A673 (cell line): Measurements from ENCODE around the gene SURF1. TPM values are rescaled to one million over a fixed set of nuclear protein-coding genes. Genes with fewer than 3 reads are reported as not detected.

ENCODE experiments used
- BruUV-seq: library from RNA; stranded (reverse); fragments of 400-500 nt; replicated peaks from 2 replicates; lab custom pipeline; 2021; lab: Mats Ljungman, UMichigan
- CTCF ChIA-PET: fragments of 300-600 bp; sonication (Branson Sonifier 250); formaldehyde crosslinking; loops from one replicate; lab custom pipeline; 2022; ENCODE audit warnings: antibody characterized with exemption; lab: Charles Lee
- POLR2A ChIA-PET: fragments of 300-600 bp; sonication (Branson Sonifier 250); formaldehyde crosslinking; loops from one replicate; lab custom pipeline; 2022; ENCODE audit warnings: antibody characterized with exemption; ENCODE audit not compliant: low non-redundant PET; lab: Charles Lee
- DNase-seq: peaks from one replicate; pipeline ENCODE4 v3.0.0-alpha.2; 2015; ENCODE audit warnings: low spot score
- H3K27ac ChIP-seq: fragments of 200-600 bp; sonication (generic); 2 replicates; pipeline ENCODE4 v1.5.1; 2016; ENCODE audit warnings: mixed run types, low read depth, mild to moderate bottlenecking, mixed read lengths, antibody characterized with exemption, low read length; ENCODE audit not compliant: poor library complexity, severe bottlenecking
- H3K27me3 ChIP-seq: fragments of 200-600 bp; sonication (generic); replicated peaks from 2 replicates; pipeline ENCODE4 v1.6.1; 2017; ENCODE audit warnings: mixed run types, low read depth, mild to moderate bottlenecking, mixed read lengths, antibody characterized with exemption, low read length; ENCODE audit not compliant: insufficient read depth, poor library complexity
- H3K36me3 ChIP-seq: fragments of 200-600 bp; sonication (generic); 2 replicates; pipeline ENCODE4 v1.6.1; 2016; ENCODE audit warnings: mixed run types, mild to moderate bottlenecking, mixed read lengths, antibody characterized with exemption, low read length; ENCODE audit not compliant: insufficient read depth, poor library complexity, severe bottlenecking
- H3K4me1 ChIP-seq: fragments of 200-600 bp; sonication (generic); 2 replicates; pipeline ENCODE4 v1.6.1; 2017; ENCODE audit warnings: mixed run types, mild to moderate bottlenecking, mixed read lengths, antibody characterized with exemption, low read length; ENCODE audit not compliant: insufficient read depth, poor library complexity, severe bottlenecking
- H3K4me3 ChIP-seq: fragments of 200-600 bp; sonication (generic); 2 replicates; pipeline ENCODE4 v1.5.1; 2016; ENCODE audit warnings: low read depth, mixed run types, mild to moderate bottlenecking, mixed read lengths, low read length; ENCODE audit not compliant: poor library complexity, severe bottlenecking
- H3K9me3 ChIP-seq: fragments of 200-600 bp; sonication (generic); 2 replicates; pipeline ENCODE4 v1.6.1; 2016; ENCODE audit warnings: mixed run types, low read depth, mild to moderate bottlenecking, mixed read lengths, antibody characterized with exemption, low read length; ENCODE audit not compliant: poor library complexity, severe bottlenecking
- CTCF ChIP-seq: fragments of 300-800, 200-600 bp; sonication (generic); conservative IDR thresholded peaks from 2 replicates; pipeline ENCODE4 v1.5.1; 2017; ENCODE audit warnings: low read depth, mild to moderate bottlenecking, antibody characterized with exemption, low read length, moderate library complexity, mixed read lengths
- EZH2 ChIP-seq: fragments of 200-600 bp; sonication (generic); IDR thresholded peaks from 2 replicates; pipeline ENCODE4 v1.6.1; 2017; ENCODE audit warnings: borderline replicate concordance, low read depth, mild to moderate bottlenecking, mixed read lengths, antibody characterized with exemption, low read length; ENCODE audit not compliant: poor library complexity, severe bottlenecking
- intact Hi-C: fragments of 100-400 bp; cut with micrococcal nuclease; formaldehyde crosslinking; loops from one replicate; pipeline ENCODE4 v1.10.0; 2022; ENCODE audit not compliant: unreplicated experiment
- total RNA-seq: library from RNA; stranded (reverse); gene quantifications from 2 replicates; pipeline ENCODE4 v1.2.3, GENCODE V29; 2021

The SURF1 gene
- total RNA-seq, 1 experiment from 2014 or later, result 41.6 TPM

GRCh38 chr9:133323211-133323610, 33.1 kb downstream of the SURF1 start:
- H3K27ac ChIP-seq, result no peak overlapping the region
- H3K4me1 ChIP-seq, result no peaks in the 10 kb centered on the region
- intact Hi-C loops, result no loop called here
- no peaks in the 10 kb centered on the region for H3K27me3 ChIP-seq
- no peaks in the 10 kb centered on the region for H3K9me3 ChIP-seq
- H3K4me3 ChIP-seq, result no peak overlapping the region
- no peaks in the 10 kb centered on the region for H3K36me3 ChIP-seq
- DNase-seq, result no peak
- ChIA-PET CTCF (no interaction called here), POLR2A (no interaction called here)
- TF ChIP-seq EZH2, result no peak
- TF ChIP-seq CTCF, result no peak
- no TSS peak for BruUV-seq

GRCh38 chr9:133322701-133323100, 33.6 kb downstream of the SURF1 start:
- CTCF ChIA-PET, result no interaction called here
- H3K27me3 ChIP-seq, result no peaks in the 10 kb centered on the region
- TF ChIP-seq EZH2 (no peak), CTCF (no peak)
- POLR2A ChIA-PET, result no interaction called here
- H3K4me1 ChIP-seq, result no peaks in the 10 kb centered on the region
- H3K36me3 ChIP-seq, result no peaks in the 10 kb centered on the region
- no peak overlapping the region for H3K4me3 ChIP-seq
- H3K9me3 ChIP-seq, result no peaks in the 10 kb centered on the region
- intact Hi-C loops, result no loop called here
- BruUV-seq, result no TSS peak
- DNase-seq, result no peak
- no peak overlapping the region for H3K27ac ChIP-seq

GRCh38 chr9:133321411-133321935, 34.8 kb downstream of the SURF1 start:
- POLR2A ChIA-PET, result no interaction called here
- TF ChIP-seq CTCF (no peak), EZH2 (no peak)
- H3K36me3 ChIP-seq, result no peaks in the 10 kb centered on the region

More at GRCh38 chr9:133321411-133321935, 34.8 kb downstream of the SURF1 start:
- intact Hi-C loops, result no loop called here
- H3K9me3 ChIP-seq, result no peaks in the 10 kb centered on the region
- no peak overlapping the region for H3K27ac ChIP-seq
- CTCF ChIA-PET, result no interaction called here
- DNase-seq, result no peak
- no TSS peak for BruUV-seq
- no peak overlapping the region for H3K4me3 ChIP-seq
- H3K27me3 ChIP-seq, result no peaks in the 10 kb centered on the region
- no peaks in the 10 kb centered on the region for H3K4me1 ChIP-seq
